Neural progenitor cell (in vitro differentiated cells): ENCODE measurements around the gene AQP1.

ENCODE experiments used
- EZH2 ChIP-seq: fragments of 200-600 bp; sonication (generic); IDR thresholded peaks from 2 replicates; pipeline ENCODE4 v1.6.1; 2017; ENCODE audit warnings: antibody characterized with exemption, mild to moderate bottlenecking, moderate library complexity
- EZH2phosphoT487 ChIP-seq: fragments of 200-600 bp; sonication (generic); IDR thresholded peaks from 2 replicates; pipeline ENCODE4 v1.6.1; 2017; ENCODE audit warnings: antibody characterized with exemption
- TF ChIP-seq, protein P1 (sequence below): fragments of 200-600 bp; sonication (generic); IDR thresholded peaks from 2 replicates; pipeline ENCODE4 v1.5.1; 2017; ENCODE audit warnings: antibody characterized with exemption, mild to moderate bottlenecking

GRCh38 chr7:30927559-30927958, 15.9 kb downstream of the AQP1 start:
- TF ChIP-seq, protein P1, sequence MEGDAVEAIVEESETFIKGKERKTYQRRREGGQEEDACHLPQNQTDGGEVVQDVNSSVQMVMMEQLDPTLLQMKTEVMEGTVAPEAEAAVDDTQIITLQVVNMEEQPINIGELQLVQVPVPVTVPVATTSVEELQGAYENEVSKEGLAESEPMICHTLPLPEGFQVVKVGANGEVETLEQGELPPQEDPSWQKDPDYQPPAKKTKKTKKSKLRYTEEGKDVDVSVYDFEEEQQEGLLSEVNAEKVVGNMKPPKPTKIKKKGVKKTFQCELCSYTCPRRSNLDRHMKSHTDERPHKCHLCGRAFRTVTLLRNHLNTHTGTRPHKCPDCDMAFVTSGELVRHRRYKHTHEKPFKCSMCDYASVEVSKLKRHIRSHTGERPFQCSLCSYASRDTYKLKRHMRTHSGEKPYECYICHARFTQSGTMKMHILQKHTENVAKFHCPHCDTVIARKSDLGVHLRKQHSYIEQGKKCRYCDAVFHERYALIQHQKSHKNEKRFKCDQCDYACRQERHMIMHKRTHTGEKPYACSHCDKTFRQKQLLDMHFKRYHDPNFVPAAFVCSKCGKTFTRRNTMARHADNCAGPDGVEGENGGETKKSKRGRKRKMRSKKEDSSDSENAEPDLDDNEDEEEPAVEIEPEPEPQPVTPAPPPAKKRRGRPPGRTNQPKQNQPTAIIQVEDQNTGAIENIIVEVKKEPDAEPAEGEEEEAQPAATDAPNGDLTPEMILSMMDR: no peak
- TF ChIP-seq EZH2phosphoT487 (no peak), EZH2 (no peak)
